ENCODE measurements around the gene HYKK. TPM values are rescaled to one million over a fixed set of nuclear protein-coding genes. Genes with fewer than 3 reads are reported as not detected.
"Not testable (repeated sequence)": the region's sequence is repeated elsewhere in the genome, so short reads cannot be mapped to it uniquely, and the experiment has no call there.

The HYKK gene
- total RNA-seq, 1 donor from 2014 or later: 1.7 TPM

DNA sequence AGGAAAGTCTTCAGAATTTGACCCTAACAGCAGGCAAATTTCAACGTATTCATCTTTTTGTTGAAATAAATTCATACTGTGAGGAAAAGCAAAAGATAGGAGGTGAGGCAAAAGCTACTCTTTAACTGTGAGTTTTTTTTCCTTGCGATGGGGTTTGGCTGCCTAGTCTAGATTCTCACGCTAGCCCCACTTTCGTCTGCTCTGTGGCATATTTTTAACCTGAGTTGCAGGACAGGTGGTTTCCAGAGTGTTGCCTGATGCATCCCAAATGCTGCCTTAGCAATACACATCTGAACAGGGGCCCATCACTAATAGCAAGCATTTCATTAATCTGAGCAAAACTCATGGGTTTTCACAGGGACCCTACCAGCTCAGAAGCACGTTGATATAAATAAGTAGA is 44.5 kb downstream of the HYKK start:
- H3K4me3 ChIP-seq (ENCODE audit: low read depth, low read length): no peak overlapping the region
- no peak for DNase-seq (ENCODE audit: low read depth)
- no peak for TF ChIP-seq CTCF (conservative IDR thresholded peaks at IDR 0.05; ENCODE audit: low read depth, low read length)

- no peak for DNase-seq (ENCODE audit: low read depth)
- no peak for TF ChIP-seq CTCF (conservative IDR thresholded peaks at IDR 0.05; ENCODE audit: low read depth, low read length)
- no peak overlapping the region for H3K4me3 ChIP-seq (ENCODE audit: low read depth, low read length)
Measured at GRCh38 chr15:78552597-78552996, 45.2 kb downstream of the HYKK start.

DNA sequence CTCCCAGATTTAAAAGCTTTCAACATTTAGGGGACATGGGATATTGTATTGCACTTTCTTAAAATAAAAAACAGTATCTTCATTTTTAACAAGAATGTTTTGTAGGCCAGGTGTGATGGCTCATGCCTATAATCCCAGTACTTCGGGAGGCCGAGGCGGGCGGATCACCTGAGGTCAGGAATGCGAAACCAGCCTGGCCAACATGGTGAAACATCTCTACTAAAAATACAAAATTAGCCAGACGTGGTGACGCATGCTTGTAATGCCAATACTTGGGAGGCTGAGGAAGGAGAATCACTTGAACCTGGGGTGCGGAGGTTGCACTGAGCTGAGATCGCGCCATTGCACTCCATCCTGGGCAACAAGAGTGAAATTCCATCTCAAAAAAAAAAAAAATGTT is 52.8 kb downstream of the HYKK start:
- H3K4me3 ChIP-seq (ENCODE audit: low read depth, low read length); DNase-seq (ENCODE audit: low read depth): not testable (repeated sequence)

GRCh38 chr15:78561490-78561889 is 54.1 kb downstream of the HYKK start:
- TF ChIP-seq CTCF (conservative IDR thresholded peaks at IDR 0.05; ENCODE audit: low read depth, low read length): no peak

GRCh38 chr15:78563092-78563491 is 55.7 kb downstream of the HYKK start:
- DNase-seq (ENCODE audit: low read depth): no peak
- H3K4me3 ChIP-seq (ENCODE audit: low read depth, low read length): no peak overlapping the region
- no peak for TF ChIP-seq CTCF (conservative IDR thresholded peaks at IDR 0.05; ENCODE audit: low read depth, low read length)

More at GRCh38 chr15:78561490-78561889, 54.1 kb downstream of the HYKK start:
- no peak for DNase-seq (ENCODE audit: low read depth)
- no peak overlapping the region for H3K4me3 ChIP-seq (ENCODE audit: low read depth, low read length)

- H3K4me3 ChIP-seq (ENCODE audit: low read depth, low read length): no peak overlapping the region
- DNase-seq (ENCODE audit: low read depth): no peak
- TF ChIP-seq CTCF (conservative IDR thresholded peaks at IDR 0.05; ENCODE audit: low read depth, low read length): no peak
Measured at GRCh38 chr15:78564743-78565096, 57.3 kb downstream of the HYKK start.

- peak within 1 kb of the TSS; percentile 65 for H3K4me3 ChIP-seq (ENCODE audit: low read depth, low read length)
- no peak for TF ChIP-seq CTCF (conservative IDR thresholded peaks at IDR 0.05; ENCODE audit: low read depth, low read length)
- no peak for DNase-seq (ENCODE audit: low read depth)
Measured at GRCh38 chr15:78565097-78565950, 57.9 kb downstream of the HYKK start, which contains the start of gene CHRNA5. CHRNA5 (plus strand) TSS chr15:78565520; CDS start chr15:78565720, 200 bp downstream.

Data from epithelial cell of proximal tubule (primary cell).